K562 (cell line): ENCODE measurements around the gene BCO2. TPM values are rescaled to one million over a fixed set of nuclear protein-coding genes. Genes with fewer than 3 reads are reported as not detected.
"Not testable (repeated sequence)": the region's sequence is repeated elsewhere in the genome, so short reads cannot be mapped to it uniquely, and the experiment has no call there.

Experiments
- ATAC-seq: fragments of 200-7000 bp; cut with Tn5 transposase; 3 replicates; pipeline ENCODE4 v1.9.1; 2020; ENCODE audit warnings: moderate library complexity
- BruUV-seq: library from RNA; stranded (reverse); fragments of 400-500 nt; replicated peaks from 2 replicates; lab custom pipeline; 2021; lab: Mats Ljungman, UMichigan
- CTCF ChIA-PET: fragments of 300-600 bp; formaldehyde crosslinking; extraction: SDS; loops from one replicate; lab custom pipeline; 2021; ENCODE audit warnings: low intra/inter-chr PET ratio; lab: Yijun Ruan, JAX
- POLR2A ChIA-PET: fragments of 300-600, 350-650 bp; sonication (Branson Sonifier 250); formaldehyde crosslinking; extraction: SDS; loops from one replicate; lab custom pipeline; 2021; ENCODE audit warnings: antibody characterized with exemption, inconsistent platforms; lab: Yijun Ruan, JAX
- DNase-seq, 4 experiments: peaks; one replicate each; pipeline versions ENCODE4 v3.0.0 to v3.0.0-alpha.2; 2011 to 2018; ENCODE audit warnings: low spot score in 3 of 4, mixed read lengths in 3 of 4; ENCODE audit errors: extremely low read depth in 1 of 4
- FAIRE-seq: peaks from 2 replicates; lab custom pipeline; 2011; peaks lifted over from hg19 to GRCh38; lab: Jason Lieb, UNC
- H2AFZ ChIP-seq: 2 replicates; pipeline ENCODE4 v1.6.0; 2011; ENCODE audit warnings: low read depth, low read length, control low read depth, inconsistent platforms
- H3K27ac ChIP-seq: fragments of 200-600 bp; 3 replicates; pipeline ENCODE4 v1.8.0; 2011; ENCODE audit warnings: low read depth, mild to moderate bottlenecking, control low read depth, inconsistent platforms, low read length, moderate library complexity, mixed read lengths; ENCODE audit errors: extremely low read depth
- H3K27me3 ChIP-seq, 2 experiments: fragments of 300-600 bp in 1 of 2; 2 replicates in 1 of 2; 3 replicates in 1 of 2; pipeline versions ENCODE4 v1.6.0 to v1.8.0; 2011; ENCODE audit warnings: inconsistent platforms in 2 of 2, low read length in 2 of 2, mild to moderate bottlenecking in 1 of 2, mixed read lengths in 1 of 2, moderate library complexity in 1 of 2; ENCODE audit not compliant: control insufficient read depth in 2 of 2, insufficient read depth in 2 of 2
- H3K36me3 ChIP-seq: fragments of 300-600 bp; 3 replicates; pipeline ENCODE4 v1.8.0; 2011; ENCODE audit warnings: mild to moderate bottlenecking, low read length, inconsistent platforms; ENCODE audit not compliant: control insufficient read depth, insufficient read depth
- H3K4me1 ChIP-seq, 2 experiments: fragments of 200-600 bp in 1 of 2; replicated peaks in 1 of 2; 2 replicates in 1 of 2; 3 replicates in 1 of 2; pipeline versions ENCODE4 v1.5.1 to v1.8.0; 2011; ENCODE audit warnings: inconsistent platforms in 2 of 2, low read length in 2 of 2, mild to moderate bottlenecking in 1 of 2, mixed read lengths in 1 of 2, moderate library complexity in 1 of 2; ENCODE audit not compliant: control insufficient read depth in 2 of 2, insufficient read depth in 2 of 2
- H3K4me2 ChIP-seq: 2 replicates; pipeline ENCODE4 v1.6.1; 2011; ENCODE audit warnings: low read length, control low read depth, inconsistent platforms, mixed read lengths; ENCODE audit not compliant: insufficient read depth
- H3K4me3 ChIP-seq: fragments of 200-600 bp; sonication (generic), shearing (Covaris generic); 2 replicates; pipeline ENCODE4 v1.5.1; 2016; ENCODE audit warnings: control low read depth, inconsistent platforms
- H3K79me2 ChIP-seq: fragments of 200-600 bp; 3 replicates; pipeline ENCODE4 v1.8.0; 2011; ENCODE audit warnings: low read length, inconsistent platforms; ENCODE audit not compliant: control insufficient read depth, insufficient read depth
- H3K9ac ChIP-seq, 2 experiments: 2 replicates each; pipeline versions ENCODE4 v1.6.0 to v1.6.1; 2011; ENCODE audit warnings: low read depth in 2 of 2, low read length in 2 of 2, control low read depth in 1 of 2, inconsistent platforms in 1 of 2, mild to moderate bottlenecking in 1 of 2, mixed read lengths in 1 of 2; ENCODE audit not compliant: insufficient read depth in 1 of 2
- H3K9me1 ChIP-seq: one replicate; pipeline ENCODE4 v1.6.0; 2011; ENCODE audit warnings: inconsistent platforms, mild to moderate bottlenecking, low read length, moderate library complexity; ENCODE audit not compliant: control insufficient read depth, insufficient read depth
- H3K9me3 ChIP-seq: replicated peaks from 2 replicates; pipeline ENCODE4 v1.5.1; 2011; ENCODE audit warnings: low read depth, low read length, inconsistent platforms; ENCODE audit not compliant: control insufficient read depth, insufficient read depth
- H4K20me1 ChIP-seq: replicated peaks from 2 replicates; pipeline ENCODE4 v1.6.1; 2011; ENCODE audit warnings: low read length, inconsistent platforms, mixed read lengths; ENCODE audit not compliant: control insufficient read depth, insufficient read depth
- CC2D1A ChIP-seq: fragments of 450-650 bp; IDR thresholded peaks from 2 replicates; pipeline ENCODE4 v1.6.1; 2017; ENCODE audit warnings: mild to moderate bottlenecking
- CEBPB ChIP-seq: fragments of 450-650 bp; IDR thresholded peaks from 2 replicates; pipeline ENCODE4 v1.6.1; 2016; ENCODE audit warnings: missing genetic modification characterization, missing compliant biosample characterization
- CEBPG ChIP-seq, 3 experiments: fragments of 200-800 bp in 1 of 3; sonication (Bioruptor generic) in 1 of 3; sonication (generic) in 1 of 3; formaldehyde crosslinking in 1 of 3; IDR thresholded peaks in 2 of 3; conservative IDR thresholded peaks in 1 of 3; 2 replicates each; pipeline versions ENCODE4 v1.6.1 to v1.8.0; 2016 to 2022; ENCODE audit warnings: missing compliant biosample characterization in 2 of 3, missing genetic modification characterization in 2 of 3, mild to moderate bottlenecking in 1 of 3, missing genetic modification reagents in 1 of 3
- CREB5 ChIP-seq: fragments of 250-450 bp; sonication (Bioruptor Pico); IDR thresholded peaks from 2 replicates; pipeline ENCODE4 v1.5.0; 2020; ENCODE audit warnings: mild to moderate bottlenecking
- KLF1 ChIP-seq: fragments of 450-650 bp; IDR thresholded peaks from 2 replicates; pipeline ENCODE4 v1.6.1; 2016; ENCODE audit warnings: missing genetic modification characterization, missing compliant biosample characterization
- WGBS: fragments of 100-300 bp; shearing (Covaris generic); methylation state at CpG from one replicate; pipeline ENCODE4 v1.1.6; 2016; ENCODE audit warnings: low coverage, mixed read lengths; ENCODE audit not compliant: insufficient coverage; ENCODE audit errors: missing lambda C conversion rate; 5-methylcytosine and 5-hydroxymethylcytosine counted together
- in situ Hi-C: fragments of 300-500 bp; cut with MboI; formaldehyde crosslinking; loops from 4 replicates; pipeline ENCODE4 v1.15.0; 2018; ENCODE audit warnings: inconsistent platforms, mixed read lengths
- intact Hi-C: fragments of 100-400 bp; cut with micrococcal nuclease; formaldehyde crosslinking; loops from 2 replicates; pipeline ENCODE4 v1.14.2; 2022
- polyA plus RNA-seq, 8 experiments: library from polyadenylated mRNA; depleted of rRNA in 4 of 8; stranded (reverse) in 5 of 8; unstranded in 3 of 8; fragments of >200 nt; fragmentation: Nextera tagmentation in 2 of 8; fragmentation: Illumina TruSeq in 1 of 8; extraction: Ambion mirVana in 2 of 8; extraction: Trizol in 1 of 8; gene quantifications; 2 replicates each; pipeline versions ENCODE4 v1.2.1 to v1.2.3, GENCODE V29; 2011 to 2014; ENCODE audit warnings: inconsistent platforms in 1 of 8, missing spikeins in 1 of 8
- total RNA-seq, 7 experiments: library from RNA; depleted of rRNA in 6 of 7; stranded (reverse); fragments of >200 nt in 6 of 7; fragmentation: Illumina TruSeq in 2 of 7; extraction: Trizol in 2 of 7; gene quantifications; 2 replicates each; pipeline versions ENCODE4 v1.2.1 to v1.2.3, GENCODE V29; 2011 to 2021; ENCODE audit warnings: low replicate concordance in 1 of 7

The BCO2 gene
- total and polyA plus RNA-seq, 9 of the 15 experiments (the other 6 are each of a cell fraction or from before 2014, with no cell fraction given) = 0.21 to 1.0 (median 0.47) TPM; not detected in 1

- H3K4me1 ChIP-seq; DNase-seq; H3K36me3 ChIP-seq; H3K4me2 ChIP-seq; FAIRE-seq; H3K4me3 ChIP-seq; in situ Hi-C loops; POLR2A ChIA-PET; ATAC-seq; H3K9me1 ChIP-seq; H3K9me3 ChIP-seq; intact Hi-C loops; BruUV-seq; H3K9ac ChIP-seq; H3K27me3 ChIP-seq; H3K27ac ChIP-seq; H4K20me1 ChIP-seq; H2AFZ ChIP-seq; H3K79me2 ChIP-seq; TF ChIP-seq CEBPG (CRISPR knock-in tag; IDR thresholded peaks at IDR 0.05): not testable (repeated sequence)
- TF ChIP-seq CEBPG (tag; conservative IDR thresholded peaks at IDR 0.05 in 1 of 2, IDR thresholded peaks at IDR 0.05 in 1 of 2) (0 out of 4 replicates have a peak, but pooled peaks of 1 of the 2 experiments have one; percentile 30), CEBPB (tag) (0 out of 2 replicates have a peak, but pooled peaks have one; percentile 37)
- CTCF ChIA-PET = interaction anchor here (0.6 kb wide), 1 partner anchor 66 kb away, joined by 3 read pairs; no protein-coding TSS in a partner anchor
- 12% methylated on average over 9 of the region's 11 CpGs for WGBS
Measured at GRCh38 chr11:112195113-112195512, 19.8 kb downstream of the BCO2 start.

- POLR2A ChIA-PET = interaction anchor here (0.7 kb wide), 1 partner anchor 853 kb away, joined by 3 read pairs; no protein-coding TSS in a partner anchor
- H3K4me2 ChIP-seq = no peak overlapping the region
- BruUV-seq = no TSS peak
Measured at GRCh38 chr11:112195951-112196351, 20.6 kb downstream of the BCO2 start.

More at GRCh38 chr11:112195951-112196351, 20.6 kb downstream of the BCO2 start:
- Histone ChIP-seq H3K9me1 (no peaks in the 10 kb centered on the region), H3K27me3 (no peaks in the 10 kb centered on the region), H3K79me2 (no peaks in the 10 kb centered on the region), H3K9me3 (no peaks in the 10 kb centered on the region), H3K4me3 (no peak overlapping the region), H3K27ac (no peak overlapping the region), H3K9ac (no peak overlapping the region), H2AFZ (no peak overlapping the region), H4K20me1 (no peaks in the 10 kb centered on the region), H3K4me1 (no peaks in the 10 kb centered on the region), H3K36me3 (no peaks in the 10 kb centered on the region)
- CTCF ChIA-PET = interaction anchor here (0.6 kb wide), 1 partner anchor 65 kb away, joined by 3 read pairs; no protein-coding TSS in a partner anchor
- peak; percentile 29; the same call in 1 of the 3 replicates for ATAC-seq
- intact Hi-C loops (no loop called here), in situ Hi-C loops (no loop called here)
- no peak for DNase-seq
- WGBS = 0% methylated on average over 2 of the region's 2 CpGs
- FAIRE-seq = no peak
- TF ChIP-seq CC2D1A = no peak
- peak; percentile 74; the same call in 1 of the 2 replicates for TF ChIP-seq KLF1
- no peak for TF ChIP-seq CREB5 (CRISPR knock-in tag)
